NT2/D1 (cell line): Measurements from ENCODE around the gene ZBTB18.

ENCODE experiments used
- SUZ12 ChIP-seq: IDR thresholded peaks from 2 replicates; pipeline ENCODE4 v1.6.1; 2011; ENCODE audit not compliant: insufficient read length, insufficient read depth; ENCODE audit errors: extremely low read depth
- ZNF274 ChIP-seq: IDR thresholded peaks from 2 replicates; pipeline ENCODE4 v1.6.1; 2011; ENCODE audit warnings: mild to moderate bottlenecking, low read depth, low read length

DNA sequence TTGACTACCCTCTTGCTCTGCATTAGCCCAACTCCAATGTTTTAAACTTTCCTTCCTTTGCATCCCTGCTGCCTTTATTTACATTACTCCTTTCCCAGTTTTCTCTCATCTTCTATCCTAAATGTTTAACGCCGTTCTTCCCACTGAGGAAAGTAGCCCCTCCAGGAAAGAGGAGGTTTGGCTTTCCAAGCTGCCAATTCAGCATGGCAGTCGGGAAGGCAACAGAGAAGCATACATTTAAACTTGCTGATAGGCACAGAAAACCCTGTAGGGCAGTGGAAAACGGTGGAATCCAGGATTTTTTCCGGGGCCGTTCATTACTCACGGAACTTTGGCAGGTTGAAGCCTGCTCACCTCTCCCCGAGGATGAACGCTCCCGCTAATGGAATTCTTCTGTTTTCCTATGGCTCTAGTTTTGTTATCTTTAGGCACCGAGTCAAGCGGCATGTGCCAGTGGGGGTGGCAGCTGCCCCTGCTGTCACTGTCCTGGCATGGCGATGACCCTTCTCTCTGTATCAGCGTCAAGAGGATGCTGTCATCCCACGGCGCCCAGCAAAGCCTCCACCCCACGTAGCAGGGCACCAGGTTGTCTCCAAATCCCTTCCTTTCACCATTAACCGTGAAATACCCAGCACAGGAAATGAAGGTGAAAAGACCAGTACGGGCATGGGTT, 48.3 kb downstream of the ZBTB18 start:
- TF ChIP-seq SUZ12, result no peak
- TF ChIP-seq ZNF274, result no peak
